LNCAP (cell line): ENCODE data around the gene FAM168A.

Experiments
- CTCF ChIP-seq: fragments of 450-650 bp; IDR thresholded peaks from 2 replicates; pipeline ENCODE4 v1.5.1; 2017; ENCODE audit warnings: mild to moderate bottlenecking

Gene FAM168A

GRCh38 chr11:73524774-73525173, 73.1 kb downstream of the FAM168A start:
- TF ChIP-seq CTCF = no peak

- no peak for TF ChIP-seq CTCF
These were observed 76.3 kb downstream of the FAM168A start for GRCh38 chr11:73521621-73522020.

- no peak for TF ChIP-seq CTCF
These were observed 77.4 kb downstream of the FAM168A start for GRCh38 chr11:73520353-73521061.

GRCh38 chr11:73519266-73519665, 78.6 kb downstream of the FAM168A start:
- TF ChIP-seq CTCF = no peak

GRCh38 chr11:73518195-73518594, 79.7 kb downstream of the FAM168A start:
- no peak for TF ChIP-seq CTCF

GRCh38 chr11:73516080-73516479, 81.8 kb downstream of the FAM168A start:
- no peak for TF ChIP-seq CTCF

- TF ChIP-seq CTCF = no peak
These were observed 84.2 kb downstream of the FAM168A start for GRCh38 chr11:73513707-73514106.

- TF ChIP-seq CTCF = no peak
These were observed 87.0 kb downstream of the FAM168A start for GRCh38 chr11:73510877-73511276.
